ENCODE measurements around the gene LRP11. TPM values are rescaled to one million over a fixed set of nuclear protein-coding genes. Genes with fewer than 3 reads are reported as not detected.

LRP11 gene
- total and polyA plus RNA-seq, 9 of the 15 experiments (the other 6 are each of a cell fraction or from before 2014, with no cell fraction given): 0.51 to 3.5 (median 2.4) TPM

GRCh38 chr6:149864578-149865535, 698 bp upstream of the LRP11 start (continued):
- no peak for TF ChIP-seq MEIS2 (IDR thresholded peaks at IDR 0.05; ENCODE audit: partially characterized antibody)
- TF ChIP-seq, protein P1, sequence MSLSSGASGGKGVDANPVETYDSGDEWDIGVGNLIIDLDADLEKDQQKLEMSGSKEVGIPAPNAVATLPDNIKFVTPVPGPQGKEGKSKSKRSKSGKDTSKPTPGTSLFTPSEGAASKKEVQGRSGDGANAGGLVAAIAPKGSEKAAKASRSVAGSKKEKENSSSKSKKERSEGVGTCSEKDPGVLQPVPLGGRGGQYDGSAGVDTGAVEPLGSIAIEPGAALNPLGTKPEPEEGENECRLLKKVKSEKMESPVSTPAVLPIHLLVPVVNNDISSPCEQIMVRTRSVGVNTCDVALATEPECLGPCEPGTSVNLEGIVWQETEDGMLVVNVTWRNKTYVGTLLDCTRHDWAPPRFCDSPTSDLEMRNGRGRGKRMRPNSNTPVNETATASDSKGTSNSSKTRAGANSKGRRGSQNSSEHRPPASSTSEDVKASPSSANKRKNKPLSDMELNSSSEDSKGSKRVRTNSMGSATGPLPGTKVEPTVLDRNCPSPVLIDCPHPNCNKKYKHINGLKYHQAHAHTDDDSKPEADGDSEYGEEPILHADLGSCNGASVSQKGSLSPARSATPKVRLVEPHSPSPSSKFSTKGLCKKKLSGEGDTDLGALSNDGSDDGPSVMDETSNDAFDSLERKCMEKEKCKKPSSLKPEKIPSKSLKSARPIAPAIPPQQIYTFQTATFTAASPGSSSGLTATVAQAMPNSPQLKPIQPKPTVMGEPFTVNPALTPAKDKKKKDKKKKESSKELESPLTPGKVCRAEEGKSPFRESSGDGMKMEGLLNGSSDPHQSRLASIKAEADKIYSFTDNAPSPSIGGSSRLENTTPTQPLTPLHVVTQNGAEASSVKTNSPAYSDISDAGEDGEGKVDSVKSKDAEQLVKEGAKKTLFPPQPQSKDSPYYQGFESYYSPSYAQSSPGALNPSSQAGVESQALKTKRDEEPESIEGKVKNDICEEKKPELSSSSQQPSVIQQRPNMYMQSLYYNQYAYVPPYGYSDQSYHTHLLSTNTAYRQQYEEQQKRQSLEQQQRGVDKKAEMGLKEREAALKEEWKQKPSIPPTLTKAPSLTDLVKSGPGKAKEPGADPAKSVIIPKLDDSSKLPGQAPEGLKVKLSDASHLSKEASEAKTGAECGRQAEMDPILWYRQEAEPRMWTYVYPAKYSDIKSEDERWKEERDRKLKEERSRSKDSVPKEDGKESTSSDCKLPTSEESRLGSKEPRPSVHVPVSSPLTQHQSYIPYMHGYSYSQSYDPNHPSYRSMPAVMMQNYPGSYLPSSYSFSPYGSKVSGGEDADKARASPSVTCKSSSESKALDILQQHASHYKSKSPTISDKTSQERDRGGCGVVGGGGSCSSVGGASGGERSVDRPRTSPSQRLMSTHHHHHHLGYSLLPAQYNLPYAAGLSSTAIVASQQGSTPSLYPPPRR (CRISPR knock-in tag; IDR thresholded peaks at IDR 0.05; ENCODE audit: borderline replicate concordance): no peak
- no peak for TF ChIP-seq HLTF (IDR thresholded peaks at IDR 0.05)
- no peak for TF ChIP-seq SMARCA5 (IDR thresholded peaks at IDR 0.05)
- TF ChIP-seq KAT8 (IDR thresholded peaks at IDR 0.05; ENCODE audit: low read depth): no peak
- TF ChIP-seq, protein P2, sequence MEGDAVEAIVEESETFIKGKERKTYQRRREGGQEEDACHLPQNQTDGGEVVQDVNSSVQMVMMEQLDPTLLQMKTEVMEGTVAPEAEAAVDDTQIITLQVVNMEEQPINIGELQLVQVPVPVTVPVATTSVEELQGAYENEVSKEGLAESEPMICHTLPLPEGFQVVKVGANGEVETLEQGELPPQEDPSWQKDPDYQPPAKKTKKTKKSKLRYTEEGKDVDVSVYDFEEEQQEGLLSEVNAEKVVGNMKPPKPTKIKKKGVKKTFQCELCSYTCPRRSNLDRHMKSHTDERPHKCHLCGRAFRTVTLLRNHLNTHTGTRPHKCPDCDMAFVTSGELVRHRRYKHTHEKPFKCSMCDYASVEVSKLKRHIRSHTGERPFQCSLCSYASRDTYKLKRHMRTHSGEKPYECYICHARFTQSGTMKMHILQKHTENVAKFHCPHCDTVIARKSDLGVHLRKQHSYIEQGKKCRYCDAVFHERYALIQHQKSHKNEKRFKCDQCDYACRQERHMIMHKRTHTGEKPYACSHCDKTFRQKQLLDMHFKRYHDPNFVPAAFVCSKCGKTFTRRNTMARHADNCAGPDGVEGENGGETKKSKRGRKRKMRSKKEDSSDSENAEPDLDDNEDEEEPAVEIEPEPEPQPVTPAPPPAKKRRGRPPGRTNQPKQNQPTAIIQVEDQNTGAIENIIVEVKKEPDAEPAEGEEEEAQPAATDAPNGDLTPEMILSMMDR (IDR thresholded peaks at IDR 0.05 in 2 of 3, conservative IDR thresholded peaks at IDR 0.05 in 1 of 3; ENCODE audit: insufficient read depth in 2 of 3, low read depth in 1 of 3, low read length in 3 of 3): peak; percentile 79 to 87 (median 81)
- TF ChIP-seq, protein P3, sequence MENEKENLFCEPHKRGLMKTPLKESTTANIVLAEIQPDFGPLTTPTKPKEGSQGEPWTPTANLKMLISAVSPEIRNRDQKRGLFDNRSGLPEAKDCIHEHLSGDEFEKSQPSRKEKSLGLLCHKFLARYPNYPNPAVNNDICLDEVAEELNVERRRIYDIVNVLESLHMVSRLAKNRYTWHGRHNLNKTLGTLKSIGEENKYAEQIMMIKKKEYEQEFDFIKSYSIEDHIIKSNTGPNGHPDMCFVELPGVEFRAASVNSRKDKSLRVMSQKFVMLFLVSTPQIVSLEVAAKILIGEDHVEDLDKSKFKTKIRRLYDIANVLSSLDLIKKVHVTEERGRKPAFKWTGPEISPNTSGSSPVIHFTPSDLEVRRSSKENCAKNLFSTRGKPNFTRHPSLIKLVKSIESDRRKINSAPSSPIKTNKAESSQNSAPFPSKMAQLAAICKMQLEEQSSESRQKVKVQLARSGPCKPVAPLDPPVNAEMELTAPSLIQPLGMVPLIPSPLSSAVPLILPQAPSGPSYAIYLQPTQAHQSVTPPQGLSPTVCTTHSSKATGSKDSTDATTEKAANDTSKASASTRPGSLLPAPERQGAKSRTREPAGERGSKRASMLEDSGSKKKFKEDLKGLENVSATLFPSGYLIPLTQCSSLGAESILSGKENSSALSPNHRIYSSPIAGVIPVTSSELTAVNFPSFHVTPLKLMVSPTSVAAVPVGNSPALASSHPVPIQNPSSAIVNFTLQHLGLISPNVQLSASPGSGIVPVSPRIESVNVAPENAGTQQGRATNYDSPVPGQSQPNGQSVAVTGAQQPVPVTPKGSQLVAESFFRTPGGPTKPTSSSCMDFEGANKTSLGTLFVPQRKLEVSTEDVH (IDR thresholded peaks at IDR 0.05; ENCODE audit: low read depth, partially characterized antibody): no peak
- no peak for TF ChIP-seq CEBPB (tag; IDR thresholded peaks at IDR 0.05)
- no peak for TF ChIP-seq NFXL1 (CRISPR knock-in tag; IDR thresholded peaks at IDR 0.05)
- TF ChIP-seq KDM4B (IDR thresholded peaks at IDR 0.05; ENCODE audit: borderline replicate concordance in 2 of 2, low read depth in 1 of 2): no peak
- TF ChIP-seq, protein P4, sequence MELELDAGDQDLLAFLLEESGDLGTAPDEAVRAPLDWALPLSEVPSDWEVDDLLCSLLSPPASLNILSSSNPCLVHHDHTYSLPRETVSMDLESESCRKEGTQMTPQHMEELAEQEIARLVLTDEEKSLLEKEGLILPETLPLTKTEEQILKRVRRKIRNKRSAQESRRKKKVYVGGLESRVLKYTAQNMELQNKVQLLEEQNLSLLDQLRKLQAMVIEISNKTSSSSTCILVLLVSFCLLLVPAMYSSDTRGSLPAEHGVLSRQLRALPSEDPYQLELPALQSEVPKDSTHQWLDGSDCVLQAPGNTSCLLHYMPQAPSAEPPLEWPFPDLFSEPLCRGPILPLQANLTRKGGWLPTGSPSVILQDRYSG (tag; conservative IDR thresholded peaks at IDR 0.05; ENCODE audit: low read depth): no peak
- TF ChIP-seq KLF16 (IDR thresholded peaks at IDR 0.05): peak; percentile 52; the same call in 1 of the 2 replicates
- TF ChIP-seq MAX (CRISPR knock-in tag; IDR thresholded peaks at IDR 0.05): no peak
